Smooth muscle cell of the umbilical artery (primary cell): ENCODE data around the gene NDUFV2. TPM values are rescaled to one million over a fixed set of nuclear protein-coding genes. Genes with fewer than 3 reads are reported as not detected.

Experiments used
- total RNA-seq: library from RNA; depleted of rRNA; stranded (reverse); fragments of >200 nt; gene quantifications from 2 replicates; pipeline ENCODE4 v1.2.3, GENCODE V29; 2014

NDUFV2 gene
- total RNA-seq, result 82.0 and 93.7 TPM in 2 replicates

DNA sequence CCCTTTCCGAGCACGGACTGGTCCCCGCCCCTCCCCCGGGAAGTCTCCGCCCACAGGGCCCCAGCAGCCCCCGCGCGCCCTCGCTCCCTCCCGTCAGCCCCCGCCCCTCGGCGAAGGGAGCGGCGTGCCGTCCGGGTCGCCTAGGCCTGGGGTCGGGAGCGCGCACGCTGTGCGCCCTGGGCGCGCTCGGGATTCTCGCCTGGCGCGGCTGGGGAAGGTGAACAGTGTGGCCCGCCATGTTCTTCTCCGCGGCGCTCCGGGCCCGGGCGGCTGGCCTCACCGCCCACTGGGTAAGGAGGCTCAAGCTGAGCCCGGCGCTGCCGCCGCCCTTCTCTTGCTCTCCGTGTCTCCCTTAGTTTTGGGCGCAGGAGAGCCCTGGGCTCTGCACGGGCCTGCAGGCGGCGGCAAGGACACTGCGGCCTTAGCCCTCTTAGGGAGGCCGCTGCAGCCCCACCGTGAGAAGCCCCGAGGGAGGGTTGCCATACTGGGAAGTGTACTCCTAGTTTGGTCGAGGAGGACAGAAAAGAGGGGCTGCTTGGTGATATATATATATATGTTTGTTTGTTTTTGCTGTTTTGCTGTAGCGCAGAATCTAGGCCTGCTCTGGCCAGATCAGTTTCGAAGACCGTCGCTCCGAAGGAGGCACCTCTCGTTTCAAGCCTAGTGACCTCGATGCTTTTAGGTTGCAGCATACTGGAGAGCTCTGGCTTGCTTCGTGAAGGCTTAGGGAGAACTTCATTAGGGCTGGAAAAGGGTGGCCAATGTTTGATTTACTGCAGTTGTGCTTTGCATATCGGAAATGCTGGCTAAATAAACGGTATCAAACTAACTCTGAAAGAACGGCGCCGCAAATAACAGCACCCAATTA, at the start of gene NDUFV2:
Gene NDUFV2, plus strand, starts transcription at position 192 of the 868 bp plus-strand sequence. Its CDS starts 45 bp downstream, at position 237.

DNA sequence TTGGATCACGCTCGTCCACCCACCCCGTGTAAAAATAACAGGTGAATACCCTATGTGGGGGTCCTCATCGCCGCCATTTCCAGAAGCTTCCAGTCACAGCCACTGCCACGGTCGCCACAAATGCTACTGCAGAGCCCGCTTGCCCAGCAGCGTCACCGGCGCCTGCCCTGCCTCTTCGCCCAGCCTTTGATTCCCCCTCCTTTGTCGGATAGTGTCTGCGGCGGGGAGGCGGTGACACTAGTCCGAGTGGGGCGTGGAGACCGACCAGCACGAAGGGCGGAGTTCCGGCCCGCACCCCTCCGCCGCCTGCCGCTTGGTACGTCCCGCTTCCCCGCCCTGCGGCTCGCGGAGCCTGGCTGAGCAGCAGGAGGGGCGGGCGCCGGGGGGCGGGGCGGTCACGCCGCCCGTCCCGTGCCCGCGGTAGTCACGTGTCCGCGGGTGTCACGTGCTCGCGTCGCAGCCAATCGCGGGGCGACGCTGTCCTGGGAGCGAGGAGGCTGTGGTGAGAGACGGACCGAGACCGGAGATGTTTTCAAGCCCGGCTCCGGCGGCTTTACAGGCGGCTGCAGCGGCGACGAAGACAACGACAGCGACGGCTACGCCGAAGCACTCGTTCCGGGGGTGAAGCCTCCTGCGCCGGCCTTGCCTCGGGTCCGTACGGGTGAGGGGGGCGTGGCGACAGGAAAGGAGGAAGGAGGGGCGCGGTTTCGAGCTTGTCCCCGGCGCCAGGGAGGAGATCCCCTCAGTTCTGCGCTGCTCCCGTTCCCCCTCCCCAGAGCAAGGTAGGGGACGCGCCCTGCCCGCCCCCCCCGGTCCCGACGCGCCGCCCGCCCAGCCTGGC, 34.0 kb downstream of the NDUFV2 start, which contains the start of gene ANKRD12:
Gene ANKRD12, plus strand, starts transcription at position 467 of the 841 bp plus-strand sequence. CDS start 45,652 bp downstream, outside the sequence.

Other genes starting within 250 kb of the NDUFV2 start
- gene ANKRD12, start 34.1 kb downstream of the NDUFV2 start, total RNA-seq, result 32.5 and 38.6 TPM in 2 replicates
- 149 and 205 TPM in 2 replicates for gene TWSG1, start 232.1 kb downstream of the NDUFV2 start, total RNA-seq